H7 (cell line): ENCODE measurements around the gene PI4KB. TPM values are rescaled to one million over a fixed set of nuclear protein-coding genes. Genes with fewer than 3 reads are reported as not detected.
A peak's percentile ranks its signal among the peaks of the same experiment; 100 is the strongest.
"Not testable (repeated sequence)": the region's sequence is repeated elsewhere in the genome, so short reads cannot be mapped to it uniquely, and the experiment has no call there.

Experiments used
- DNase-seq: peaks from one replicate; pipeline ENCODE4 v3.0.0; 2012
- H3K27me3 ChIP-seq: 2 replicates; pipeline ENCODE4 v1.6.0; 2011; ENCODE audit warnings: mild to moderate bottlenecking, low read length; ENCODE audit not compliant: control insufficient read depth, insufficient read depth
- H3K36me3 ChIP-seq: replicated peaks from 2 replicates; pipeline ENCODE4 v1.5.1; 2011; ENCODE audit warnings: low read length; ENCODE audit not compliant: control insufficient read depth, insufficient read depth
- H3K4me3 ChIP-seq: 2 replicates; pipeline ENCODE4 v1.5.1; 2011; ENCODE audit warnings: low read depth, mild to moderate bottlenecking, control low read depth, low read length, moderate library complexity; ENCODE audit not compliant: insufficient read depth
- total RNA-seq: library from RNA; depleted of rRNA; stranded (reverse); fragments of >200 nt; shearing (Covaris generic); gene quantifications from 2 replicates; pipeline ENCODE4 v1.2.3, GENCODE V29; 2014

The PI4KB gene
- total RNA-seq, 1 experiment from 2014 or later, result 33.4 TPM

DNA sequence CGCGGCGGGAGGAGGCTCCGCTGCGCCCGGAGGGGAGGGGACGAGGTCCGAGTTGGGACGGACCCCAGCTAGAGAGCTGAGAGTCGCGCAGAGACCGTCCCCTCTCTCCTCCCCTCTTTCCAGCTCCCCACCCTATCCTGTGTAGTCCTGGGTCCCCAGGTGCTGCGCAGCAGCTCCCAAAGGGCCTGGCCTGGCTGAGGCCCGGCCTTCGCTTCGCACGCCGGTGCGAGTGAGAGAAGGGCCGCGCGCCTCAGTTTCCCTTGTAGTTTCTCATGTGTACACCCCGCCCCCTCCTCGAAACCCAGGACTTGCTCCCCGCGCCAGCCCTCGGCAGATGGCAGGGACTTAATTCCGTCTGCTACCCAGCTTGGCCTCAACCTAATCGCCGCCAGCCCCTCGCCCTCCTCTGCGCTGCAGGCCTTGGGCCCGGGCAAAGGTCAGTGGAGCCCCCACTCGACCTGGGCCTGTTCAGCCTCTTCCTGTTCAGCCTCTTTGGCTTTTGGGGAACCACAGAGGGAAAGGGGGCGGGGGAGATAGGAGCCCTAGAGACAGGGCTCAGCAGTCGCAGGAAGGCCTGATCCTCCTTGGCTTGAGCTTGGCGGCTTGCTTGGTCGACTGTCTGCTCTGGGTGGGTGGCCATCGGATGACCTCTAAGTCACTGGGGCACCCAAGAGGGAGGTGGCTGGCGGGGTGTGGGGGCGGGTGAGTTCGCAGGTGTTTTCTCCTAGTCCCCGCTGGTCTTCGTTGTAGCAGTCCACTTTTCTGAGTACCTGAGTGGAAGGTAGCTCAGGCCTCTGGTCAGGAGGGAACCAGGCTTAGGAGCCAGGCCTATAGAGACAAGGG lies 44.1 kb downstream of the PI4KB start:
- peaks cover 23% of the 10 kb centered on the region for H3K36me3 ChIP-seq
- peak overlapping the region; percentile 72 for H3K4me3 ChIP-seq
- no peaks in the 10 kb centered on the region for H3K27me3 ChIP-seq
- peak; percentile 91 for DNase-seq

DNA sequence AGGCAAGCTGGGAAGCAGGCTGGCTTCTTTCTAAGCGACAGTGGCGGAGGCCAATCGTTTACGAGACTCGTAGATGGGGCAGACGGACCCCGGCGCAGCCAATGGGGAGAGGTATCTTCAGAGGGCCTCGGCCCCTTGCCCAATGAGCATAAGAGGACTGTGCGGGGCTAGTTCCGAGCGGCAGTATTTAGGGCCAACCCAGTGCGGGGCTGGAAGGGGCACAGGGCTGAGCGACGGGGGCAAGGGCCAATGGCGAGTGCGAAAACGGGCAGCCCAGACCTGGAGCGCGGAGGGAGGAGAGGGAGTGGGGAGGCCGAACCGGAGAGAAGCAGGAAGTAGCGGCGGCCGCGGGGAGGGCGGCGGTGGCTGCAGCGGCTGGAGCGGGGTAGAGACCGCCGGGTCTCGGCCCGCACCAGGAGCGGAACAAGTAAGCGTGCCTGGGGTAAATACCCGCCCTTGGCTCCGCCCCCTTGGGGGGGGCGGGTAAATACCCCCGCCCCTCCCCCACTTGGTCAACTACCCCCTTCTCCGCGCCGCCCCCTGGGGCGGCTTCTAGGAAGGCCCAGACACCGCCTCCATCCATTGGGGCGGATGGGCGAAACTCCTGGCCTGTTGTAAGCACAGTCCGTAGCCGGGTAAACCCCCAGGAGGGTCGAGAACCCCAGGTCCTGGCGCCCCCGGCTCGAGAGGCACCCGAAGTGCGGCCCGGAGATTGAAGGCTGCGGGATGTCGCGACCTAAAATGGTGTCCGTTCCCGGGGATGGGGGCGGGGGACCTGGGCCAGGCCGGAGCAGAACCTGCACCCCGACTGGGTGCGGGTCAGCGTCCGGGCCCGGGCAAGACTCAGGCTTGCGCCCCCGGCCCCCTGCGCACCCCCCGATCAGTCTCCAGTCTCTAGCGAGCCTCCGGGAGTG lies 45.0 kb downstream of the PI4KB start, which contains the start of gene ZNF687:
Gene ZNF687, plus strand, starts transcription at position 331 of the 914 bp plus-strand sequence. CDS start 3,993 bp downstream, outside the sequence.
- Histone ChIP-seq H3K4me3 (peak within 1 kb of the TSS; percentile 72), H3K27me3 (no peaks in the 10 kb centered on the region), H3K36me3 (peaks cover 16% of the 10 kb centered on the region)
- peak; percentile 99 for DNase-seq

DNA sequence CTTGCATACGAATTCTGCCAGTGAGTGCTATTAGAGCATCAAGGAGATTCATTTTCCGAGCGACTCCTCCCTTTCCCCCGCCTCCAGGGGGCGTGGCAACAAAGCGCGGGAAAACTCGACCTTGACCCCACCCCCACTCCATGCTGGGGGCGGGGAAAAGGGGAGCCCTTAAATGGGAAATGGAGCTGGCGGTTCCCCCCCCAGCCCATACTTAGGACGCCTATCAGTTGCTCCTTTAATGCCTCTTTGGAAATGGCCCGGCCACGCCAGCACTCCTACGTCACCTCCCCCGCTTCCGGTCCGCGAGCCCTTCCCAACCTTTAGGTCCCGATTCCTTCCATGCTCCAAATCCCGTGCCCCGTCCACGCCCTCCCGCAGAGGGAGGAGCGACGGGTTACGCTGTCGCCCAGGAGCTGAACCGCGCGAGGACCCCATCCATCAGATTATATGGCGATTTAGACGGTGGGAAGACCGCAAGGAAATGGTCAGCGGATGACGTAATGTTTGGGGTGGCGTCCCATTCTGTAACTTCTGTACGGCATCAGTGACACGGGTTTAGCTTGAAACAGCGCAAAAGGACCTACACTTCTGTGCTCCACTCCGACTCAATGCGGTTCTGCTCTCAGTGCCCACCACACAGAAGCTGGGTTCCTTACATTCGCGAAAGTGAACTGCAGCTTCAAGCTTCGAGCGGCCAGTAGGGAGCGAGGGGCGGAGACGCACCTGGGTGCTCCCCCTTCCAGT lies 45.8 kb downstream of the PI4KB start:
- peak overlapping the region; percentile 72 for H3K4me3 ChIP-seq
- DNase-seq, result peak; percentile 98
- peaks cover 8% of the 10 kb centered on the region for H3K36me3 ChIP-seq

DNA sequence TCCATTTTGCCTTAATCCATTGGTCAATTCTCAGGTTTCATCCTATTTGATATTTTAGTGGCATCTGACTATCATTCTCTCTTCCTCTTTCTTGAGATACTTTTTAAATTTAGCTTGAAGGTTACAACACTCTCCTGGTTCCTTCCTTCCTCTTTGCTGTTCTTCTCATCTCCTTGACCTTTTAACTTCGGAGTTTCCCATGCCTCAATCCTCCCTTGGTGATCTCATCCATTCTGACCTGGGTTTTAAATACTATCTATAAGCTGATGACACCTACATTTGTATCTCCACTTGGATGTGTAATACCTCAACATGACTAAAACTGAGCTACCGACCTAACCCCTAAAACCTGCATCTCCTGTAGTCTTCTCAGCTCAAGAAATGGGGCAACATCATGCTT lies 50.0 kb downstream of the PI4KB start:
- Histone ChIP-seq H3K4me3 (no peak overlapping the region), H3K36me3 (no peaks in the 10 kb centered on the region), H3K27me3 (no peaks in the 10 kb centered on the region; the same call in 1 of the 2 replicates)
- DNase-seq, result no peak

More for the DNA sequence above, 45.8 kb downstream of the PI4KB start:
- no peaks in the 10 kb centered on the region; the same call in 1 of the 2 replicates for H3K27me3 ChIP-seq

DNA sequence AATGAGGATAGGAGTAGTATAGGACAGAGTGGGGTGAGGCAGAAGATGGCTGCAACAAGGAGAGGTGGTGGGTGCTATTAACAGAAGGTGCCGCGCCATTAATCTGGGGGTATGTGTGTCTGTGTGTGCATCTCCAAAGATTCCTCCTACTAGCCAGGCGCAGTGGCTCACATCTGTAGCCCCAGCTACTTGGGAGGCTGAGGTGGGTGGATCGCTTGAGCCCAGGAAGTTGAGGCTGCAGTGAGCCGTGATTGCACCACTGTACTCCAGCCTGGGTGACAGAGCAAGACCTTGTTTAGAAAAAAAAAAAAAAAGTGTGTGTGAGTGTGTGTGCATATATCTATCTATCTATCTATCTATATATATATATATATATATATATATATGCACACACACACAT lies 51.9 kb downstream of the PI4KB start:
- H3K27me3 ChIP-seq, H3K4me3 ChIP-seq, H3K36me3 ChIP-seq, DNase-seq: not testable (repeated sequence)

DNA sequence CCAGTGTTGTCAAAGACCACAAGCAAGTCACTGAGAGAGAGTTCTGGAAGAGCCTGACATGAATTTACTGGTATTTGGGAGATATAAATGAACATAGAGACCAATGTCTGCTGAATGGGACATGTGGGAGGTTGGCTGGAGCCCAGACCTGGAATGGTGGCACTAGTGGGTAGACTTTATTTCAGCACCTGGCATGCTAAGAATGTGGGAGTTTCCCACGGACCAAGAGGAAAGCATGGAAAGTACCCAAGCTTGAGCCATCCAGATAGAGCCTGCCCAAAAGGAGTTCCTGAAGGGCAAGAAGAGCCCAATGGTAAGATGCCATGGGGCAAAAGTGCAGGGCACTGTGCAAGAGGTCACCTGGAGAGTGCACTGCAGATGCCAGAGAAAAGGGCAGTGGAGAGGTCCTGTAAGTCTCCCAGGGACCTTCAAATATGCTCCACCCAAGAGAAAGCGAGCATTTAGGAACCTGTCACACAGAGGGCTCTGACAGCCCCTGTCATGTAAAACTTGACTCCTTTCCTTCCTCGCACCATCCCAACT lies 53.2 kb downstream of the PI4KB start:
- no peak for DNase-seq
- Histone ChIP-seq H3K4me3 (no peak overlapping the region), H3K27me3 (no peaks in the 10 kb centered on the region; the same call in 1 of the 2 replicates), H3K36me3 (no peaks in the 10 kb centered on the region; the same call in 1 of the 2 replicates)

DNA sequence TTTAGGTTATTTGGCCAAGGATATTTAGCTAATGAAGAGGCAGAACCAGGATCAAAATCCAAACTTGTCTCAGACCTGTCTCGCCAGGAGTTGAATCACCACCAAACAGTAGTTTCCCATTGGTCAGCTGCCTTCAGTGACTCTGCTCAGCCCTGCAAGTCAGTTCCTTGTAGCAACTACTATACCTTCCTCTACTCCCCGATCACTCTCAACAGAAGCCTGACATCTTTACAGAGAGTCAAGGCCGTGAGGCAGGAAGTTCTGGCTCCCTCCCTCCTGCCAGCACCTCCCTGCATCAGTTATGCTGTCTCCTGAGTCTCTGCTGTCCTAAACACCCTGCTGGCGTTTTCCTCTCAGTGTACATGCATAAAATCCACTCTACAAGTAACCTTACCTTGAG lies 59.5 kb downstream of the PI4KB start:
- DNase-seq, result no peak
- peaks cover 34% of the 10 kb centered on the region for H3K36me3 ChIP-seq
- no peaks in the 10 kb centered on the region for H3K27me3 ChIP-seq
- no peak overlapping the region for H3K4me3 ChIP-seq

DNA sequence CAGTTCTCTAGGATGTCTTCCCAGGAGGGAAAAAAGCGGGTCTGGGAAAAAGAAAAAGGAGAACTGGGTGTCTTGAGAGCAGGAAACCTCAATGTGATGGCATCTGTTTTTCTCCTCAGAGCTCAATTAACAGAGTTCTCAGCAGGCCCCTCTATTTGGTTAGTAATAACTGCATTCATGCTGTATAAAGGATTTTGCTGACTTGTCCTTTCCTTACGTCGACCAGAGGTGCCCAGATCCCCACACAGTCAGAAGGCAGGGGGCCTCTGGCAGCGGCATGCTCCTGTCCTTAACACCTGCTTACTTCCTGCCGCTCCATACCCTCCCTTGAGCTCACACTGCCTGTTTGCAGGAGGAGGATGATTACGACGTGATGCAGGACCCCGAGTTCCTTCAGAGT lies 60.4 kb downstream of the PI4KB start:
- H3K27me3 ChIP-seq, result no peaks in the 10 kb centered on the region
- no peak overlapping the region for H3K4me3 ChIP-seq
- no peak for DNase-seq
- peaks cover 34% of the 10 kb centered on the region for H3K36me3 ChIP-seq

DNA sequence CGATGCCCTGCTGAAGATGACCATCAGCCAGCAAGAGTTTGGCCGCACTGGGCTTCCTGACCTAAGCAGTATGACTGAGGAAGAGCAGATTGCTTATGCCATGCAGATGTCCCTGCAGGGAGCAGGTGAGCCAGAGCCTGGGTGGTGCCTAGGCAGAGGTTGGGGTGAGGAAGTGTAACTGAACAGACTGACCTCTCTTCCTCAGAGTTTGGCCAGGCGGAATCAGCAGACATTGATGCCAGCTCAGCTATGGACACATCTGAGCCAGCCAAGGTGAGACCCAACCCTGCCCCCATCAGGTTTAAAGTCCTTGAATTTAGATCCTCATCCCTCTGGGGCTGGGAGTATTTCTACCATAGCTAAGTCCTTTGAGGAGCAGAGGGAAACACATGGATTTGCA lies 60.9 kb downstream of the PI4KB start:
- no peak for DNase-seq
- H3K36me3 ChIP-seq, result peaks cover 34% of the 10 kb centered on the region
- H3K27me3 ChIP-seq, result no peaks in the 10 kb centered on the region
- no peak overlapping the region for H3K4me3 ChIP-seq

DNA sequence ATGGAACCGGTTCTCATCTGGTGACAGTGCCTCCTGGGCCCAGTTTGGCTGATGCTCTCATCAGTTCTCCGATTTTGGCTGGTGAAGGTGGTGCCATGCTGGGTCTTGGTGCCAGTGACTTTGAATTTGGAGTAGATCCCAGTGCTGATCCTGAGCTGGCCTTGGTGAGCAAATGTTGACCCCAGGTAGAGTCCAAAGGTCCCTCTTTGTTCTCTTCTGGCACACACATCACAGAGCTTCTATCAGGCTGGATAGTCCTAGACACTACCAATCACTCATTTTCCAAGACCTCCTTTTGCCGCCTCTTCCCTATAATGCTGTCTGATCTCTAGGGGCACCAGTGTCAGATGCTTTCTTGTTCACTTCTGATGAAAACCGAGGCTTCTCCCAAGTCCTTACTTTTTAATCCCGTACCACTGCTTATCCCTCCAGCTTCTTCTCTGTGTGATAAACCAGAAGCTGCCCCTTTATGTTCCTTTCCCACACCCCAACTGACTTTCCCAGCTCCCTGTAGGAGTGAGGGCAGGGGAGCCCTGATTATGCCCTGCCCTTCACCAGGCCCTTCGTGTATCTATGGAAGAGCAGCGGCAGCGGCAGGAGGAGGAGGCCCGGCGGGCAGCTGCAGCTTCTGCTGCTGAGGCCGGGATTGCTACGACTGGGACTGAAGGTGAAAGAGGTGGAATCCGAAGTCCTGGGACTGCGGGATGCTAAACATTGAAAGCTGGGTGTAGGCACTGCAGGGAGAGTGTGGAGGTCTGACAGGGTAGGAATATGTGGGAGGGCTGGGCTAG lies 61.6 kb downstream of the PI4KB start:
- DNase-seq, result no peak

DNA sequence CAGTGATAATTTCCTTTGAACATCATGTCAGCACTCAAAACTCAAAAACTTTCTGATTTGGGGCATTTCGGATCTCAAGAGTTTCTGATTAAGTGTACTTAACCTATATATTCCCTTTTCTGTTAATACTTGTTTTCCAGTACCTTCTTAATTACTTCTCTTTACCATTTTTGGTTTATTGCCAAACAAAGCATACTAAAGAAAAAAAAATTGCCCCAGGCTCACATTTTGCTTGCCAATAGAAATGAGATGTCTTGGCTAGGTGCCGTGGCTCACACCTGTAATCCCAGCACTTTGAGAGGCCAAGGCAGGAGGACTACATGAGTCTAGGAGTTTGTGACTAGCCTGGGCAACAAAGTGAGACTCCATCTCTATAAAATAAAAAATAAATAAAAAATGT lies 67.9 kb downstream of the PI4KB start:
- no peak overlapping the region for H3K4me3 ChIP-seq
- no peak for DNase-seq
- no peaks in the 10 kb centered on the region for H3K27me3 ChIP-seq
- H3K36me3 ChIP-seq, result peaks cover 7% of the 10 kb centered on the region

More for the DNA sequence above, 61.6 kb downstream of the PI4KB start:
- H3K4me3 ChIP-seq, result no peak overlapping the region
- H3K36me3 ChIP-seq, result peaks cover 34% of the 10 kb centered on the region
- no peaks in the 10 kb centered on the region for H3K27me3 ChIP-seq

DNA sequence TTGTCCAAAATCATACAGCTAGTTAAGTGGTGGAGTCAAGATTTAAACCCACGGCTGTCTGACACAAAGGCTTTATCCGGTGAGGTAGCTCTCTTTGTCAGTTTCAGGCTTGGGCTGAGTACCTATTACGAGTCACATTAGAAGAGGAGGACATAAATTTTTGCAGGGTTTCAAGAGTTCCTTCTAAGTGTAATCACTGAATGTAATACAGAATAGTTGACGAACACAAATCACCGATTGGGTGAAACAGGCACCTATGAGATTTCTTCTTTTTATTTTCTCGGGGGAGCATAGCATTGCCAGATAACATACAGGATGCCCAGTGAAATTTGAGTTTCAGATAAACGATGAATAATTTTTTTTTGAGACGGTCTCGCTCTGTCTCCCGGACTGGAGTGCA lies 71.8 kb downstream of the PI4KB start:
- Histone ChIP-seq H3K27me3 (no peaks in the 10 kb centered on the region), H3K4me3 (peak overlapping the region; percentile 94), H3K36me3 (peaks cover under 1% of the 10 kb centered on the region; the same call in 1 of the 2 replicates)
- no peak for DNase-seq
